GM12872 (cell line): Measurements from ENCODE around the gene NEGR1.

Experiments used
- TF ChIP-seq, protein P1 (sequence below): IDR thresholded peaks from 3 replicates; pipeline ENCODE4 v1.5.1; 2011; ENCODE audit warnings: low read depth, mild to moderate bottlenecking, low read length, moderate library complexity; ENCODE audit not compliant: insufficient read depth

NEGR1 gene

GRCh38 chr1:72010094-72010431 lies 272.3 kb downstream of the NEGR1 start:
- TF ChIP-seq, protein P1, sequence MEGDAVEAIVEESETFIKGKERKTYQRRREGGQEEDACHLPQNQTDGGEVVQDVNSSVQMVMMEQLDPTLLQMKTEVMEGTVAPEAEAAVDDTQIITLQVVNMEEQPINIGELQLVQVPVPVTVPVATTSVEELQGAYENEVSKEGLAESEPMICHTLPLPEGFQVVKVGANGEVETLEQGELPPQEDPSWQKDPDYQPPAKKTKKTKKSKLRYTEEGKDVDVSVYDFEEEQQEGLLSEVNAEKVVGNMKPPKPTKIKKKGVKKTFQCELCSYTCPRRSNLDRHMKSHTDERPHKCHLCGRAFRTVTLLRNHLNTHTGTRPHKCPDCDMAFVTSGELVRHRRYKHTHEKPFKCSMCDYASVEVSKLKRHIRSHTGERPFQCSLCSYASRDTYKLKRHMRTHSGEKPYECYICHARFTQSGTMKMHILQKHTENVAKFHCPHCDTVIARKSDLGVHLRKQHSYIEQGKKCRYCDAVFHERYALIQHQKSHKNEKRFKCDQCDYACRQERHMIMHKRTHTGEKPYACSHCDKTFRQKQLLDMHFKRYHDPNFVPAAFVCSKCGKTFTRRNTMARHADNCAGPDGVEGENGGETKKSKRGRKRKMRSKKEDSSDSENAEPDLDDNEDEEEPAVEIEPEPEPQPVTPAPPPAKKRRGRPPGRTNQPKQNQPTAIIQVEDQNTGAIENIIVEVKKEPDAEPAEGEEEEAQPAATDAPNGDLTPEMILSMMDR = no peak

DNA sequence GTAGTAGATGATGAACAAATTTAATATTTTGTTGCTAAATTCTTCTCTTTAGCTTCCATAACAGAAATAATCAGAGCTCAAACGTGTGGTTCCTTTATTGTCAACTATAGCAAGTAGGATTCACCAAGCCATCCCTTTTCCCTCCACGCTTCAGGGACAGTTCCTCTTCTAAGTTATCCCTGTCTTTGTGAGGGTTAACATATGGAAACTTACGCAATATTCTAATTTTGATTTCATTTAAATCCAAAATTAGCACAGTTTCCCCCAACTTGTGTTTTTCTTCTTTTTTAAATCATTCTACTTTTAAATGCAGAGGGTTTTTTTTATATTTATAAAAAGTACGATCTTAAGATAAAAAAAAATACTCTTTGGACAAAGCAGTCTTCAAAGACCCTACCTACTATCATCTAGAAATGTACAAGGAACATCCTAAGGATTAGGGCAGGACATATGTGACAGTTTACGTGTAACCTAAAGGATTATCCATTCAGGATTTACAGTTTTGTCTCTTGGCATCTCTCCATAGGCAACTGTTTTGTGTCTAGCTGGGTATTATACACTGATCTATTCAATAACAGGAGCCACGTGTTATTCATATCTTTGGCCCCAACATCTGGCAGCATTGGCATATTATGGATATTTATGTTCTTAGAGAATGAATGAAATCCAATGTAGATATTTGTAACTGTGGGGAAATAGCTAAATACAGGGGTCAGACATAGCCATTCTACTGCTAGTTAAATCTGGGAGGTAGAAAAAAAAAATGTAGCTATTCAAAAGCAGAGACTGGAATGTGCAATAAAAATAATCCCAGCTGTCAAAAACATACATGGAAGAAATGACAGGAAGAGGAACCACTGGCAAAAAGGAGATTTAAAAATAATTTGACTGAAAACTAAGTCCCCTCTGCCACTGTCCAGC lies 272.9 kb downstream of the NEGR1 start:
- TF ChIP-seq, protein P1 = no peak

DNA sequence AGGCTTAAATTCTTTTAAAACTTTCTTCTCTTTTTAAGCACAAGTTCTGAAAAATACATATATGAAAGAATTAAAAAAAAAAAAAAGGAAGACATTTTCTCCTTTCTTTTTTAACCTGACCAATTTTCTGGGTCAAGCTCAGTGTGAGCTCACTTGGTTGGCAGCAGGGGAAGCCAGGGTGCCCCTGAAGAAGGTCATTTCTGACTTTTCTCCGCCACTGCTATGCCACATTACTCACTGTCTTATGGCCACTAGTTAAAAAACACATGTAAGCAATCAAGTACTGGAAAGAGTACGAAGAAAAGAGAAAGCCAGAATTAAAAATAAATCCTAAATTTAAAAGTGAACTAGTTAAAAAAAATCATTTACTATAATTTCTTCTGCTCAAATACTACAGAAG lies 275.0 kb downstream of the NEGR1 start:
- TF ChIP-seq, protein P1 = no peak

DNA sequence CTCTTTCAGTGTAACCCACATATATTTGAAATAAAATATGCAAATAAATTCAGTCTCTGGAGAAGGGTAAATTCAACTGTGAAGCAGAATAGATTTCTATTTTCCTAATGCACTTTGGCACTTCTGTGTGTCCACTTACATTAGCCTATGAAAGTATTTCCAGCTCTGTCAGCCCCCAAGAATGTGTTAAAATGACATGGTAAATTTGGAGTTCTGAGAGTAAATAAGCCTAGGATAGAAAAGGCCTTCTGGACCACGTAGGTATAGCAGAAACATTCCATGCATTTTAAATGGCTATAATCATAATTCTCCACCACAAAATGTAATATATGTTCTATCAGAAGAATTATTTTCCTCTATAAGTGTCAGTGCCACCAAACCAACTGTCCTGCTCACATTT lies 276.2 kb downstream of the NEGR1 start:
- TF ChIP-seq, protein P1 = no peak

GRCh38 chr1:72003092-72003491 lies 279.2 kb downstream of the NEGR1 start:
- TF ChIP-seq, protein P1 = no peak

- TF ChIP-seq, protein P1 = no peak
Observed at GRCh38 chr1:72000809-72001208, 281.5 kb downstream of the NEGR1 start.

DNA sequence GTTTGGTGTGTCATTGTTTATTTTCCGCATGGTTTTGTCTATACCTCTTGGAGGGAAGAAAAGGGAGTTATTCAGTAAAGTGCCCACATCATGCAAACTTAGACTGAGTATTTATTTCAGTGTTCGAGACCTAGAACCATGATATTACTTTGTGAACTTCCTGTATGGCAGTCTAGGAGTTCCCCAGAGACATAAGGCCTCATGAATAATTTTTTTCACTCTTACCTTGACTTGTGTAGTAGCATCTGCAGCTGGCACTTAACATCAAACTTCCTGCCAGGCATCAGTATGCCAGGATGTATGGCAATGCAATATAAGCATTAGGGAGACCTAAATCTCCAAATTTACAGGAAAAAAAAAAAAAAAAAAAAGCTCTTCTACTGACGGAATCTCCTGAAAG lies 287.7 kb downstream of the NEGR1 start:
- TF ChIP-seq, protein P1 = no peak
